Ureter (tissue), 1 donor: ENCODE measurements around the gene MTCL3.

Experiments
- DNase-seq: peaks from one replicate; pipeline ENCODE4 v3.0.0-alpha.2; 2020; ENCODE audit warnings: low spot score
- donor health status: DM: yes; HTN: yes; CAD: no.

Gene MTCL3

GRCh38 chr6:127468936-127469335, 50.2 kb downstream of the MTCL3 start:
- DNase-seq, result no peak

GRCh38 chr6:127466416-127466815, 52.7 kb downstream of the MTCL3 start:
- no peak for DNase-seq

- DNase-seq, result peak; percentile 69
Measured at GRCh38 chr6:127464881-127465459, 54.2 kb downstream of the MTCL3 start.

- DNase-seq, result no peak
Measured at GRCh38 chr6:127464161-127464880, 54.8 kb downstream of the MTCL3 start.

GRCh38 chr6:127463056-127463455, 56.1 kb downstream of the MTCL3 start:
- DNase-seq, result no peak

- DNase-seq, result no peak
Measured at GRCh38 chr6:127462376-127462775, 56.8 kb downstream of the MTCL3 start.

GRCh38 chr6:127460465-127460864, 58.7 kb downstream of the MTCL3 start:
- DNase-seq, result no peak

- DNase-seq, result peak; percentile 62
Measured at GRCh38 chr6:127459231-127459641, 59.9 kb downstream of the MTCL3 start, which contains the start of gene KIAA0408. KIAA0408 (minus strand) TSS chr6:127459389; CDS start chr6:127453981, 5,408 bp downstream.

GRCh38 chr6:127458817-127459216, 60.3 kb downstream of the MTCL3 start:
- no peak for DNase-seq

- DNase-seq, result no peak
Measured at GRCh38 chr6:127458222-127458621, 60.9 kb downstream of the MTCL3 start.

- DNase-seq, result no peak
Measured at GRCh38 chr6:127457456-127458064, 61.6 kb downstream of the MTCL3 start.

- DNase-seq, result no peak
Measured at GRCh38 chr6:127456465-127456864, 62.7 kb downstream of the MTCL3 start.

- DNase-seq, result no peak
Measured at GRCh38 chr6:127453845-127454619, 65.1 kb downstream of the MTCL3 start.

- DNase-seq, result no peak
Measured at GRCh38 chr6:127452803-127453202, 66.3 kb downstream of the MTCL3 start.

- DNase-seq, result no peak
Measured at GRCh38 chr6:127451388-127451787, 67.7 kb downstream of the MTCL3 start.

GRCh38 chr6:127447780-127448179, 71.4 kb downstream of the MTCL3 start:
- no peak for DNase-seq

GRCh38 chr6:127446356-127446755, 72.8 kb downstream of the MTCL3 start:
- no peak for DNase-seq

GRCh38 chr6:127441881-127442280, 77.3 kb downstream of the MTCL3 start:
- no peak for DNase-seq

- DNase-seq, result no peak
Measured at GRCh38 chr6:127439718-127440117, 79.4 kb downstream of the MTCL3 start.

GRCh38 chr6:127436578-127437110, 82.5 kb downstream of the MTCL3 start:
- DNase-seq, result no peak

GRCh38 chr6:127435626-127436220, 83.4 kb downstream of the MTCL3 start:
- no peak for DNase-seq

- no peak for DNase-seq
Measured at GRCh38 chr6:127434651-127435050, 84.5 kb downstream of the MTCL3 start.
